Measurements from ENCODE around the gene DNAAF5. TPM values are rescaled to one million over a fixed set of nuclear protein-coding genes. Genes with fewer than 3 reads are reported as not detected.

The DNAAF5 gene
- total and polyA plus RNA-seq, 2 of the 13 experiments (the other 11 are each of a cell fraction or from before 2014, with no cell fraction given) = 11.9 to 21.5 TPM

- H3K9me3 ChIP-seq (ENCODE audit: low read length) = no peaks in the 10 kb centered on the region
- no peaks in the 10 kb centered on the region for H3K4me1 ChIP-seq (ENCODE audit: insufficient read depth, low read length)
- no peak overlapping the region for H3K4me2 ChIP-seq (ENCODE audit: low read depth, low read length)
- no peak for TF ChIP-seq MXD3 (CRISPR knock-in tag; IDR thresholded peaks at IDR 0.05)
- TF ChIP-seq ZFP82 (CRISPR knock-in tag; IDR thresholded peaks at IDR 0.05; ENCODE audit: borderline replicate concordance) = no peak
- TF ChIP-seq ZNF746 (CRISPR knock-in tag; IDR thresholded peaks at IDR 0.05) = no peak
- TF ChIP-seq GFI1 (CRISPR knock-in tag; IDR thresholded peaks at IDR 0.05; ENCODE audit: borderline replicate concordance) = no peak
- no peak for TF ChIP-seq ELF3 (CRISPR knock-in tag; IDR thresholded peaks at IDR 0.05)
- TF ChIP-seq ZFP37 (CRISPR knock-in tag; IDR thresholded peaks at IDR 0.05; ENCODE audit: borderline replicate concordance) = no peak
- TF ChIP-seq HNF4G (IDR thresholded peaks at IDR 0.05; ENCODE audit: borderline replicate concordance, low read depth, low read length) = no peak
- TF ChIP-seq HNF4G (CRISPR knock-in tag; IDR thresholded peaks at IDR 0.05; ENCODE audit: borderline replicate concordance, low read depth) = no peak
- no peak for TF ChIP-seq ZFP90 (CRISPR knock-in tag; IDR thresholded peaks at IDR 0.05; ENCODE audit: borderline replicate concordance)
- no peak for TF ChIP-seq FOXK2 (IDR thresholded peaks at IDR 0.05)
- TF ChIP-seq SOX13 (IDR thresholded peaks at IDR 0.05) = no peak
- TF ChIP-seq SOX13 (CRISPR knock-in tag; conservative IDR thresholded peaks at IDR 0.05 in 1 of 2, IDR thresholded peaks at IDR 0.05 in 1 of 2) = no peak
- no peak for TF ChIP-seq ZNF17 (CRISPR knock-in tag; IDR thresholded peaks at IDR 0.05)
- no peak for TF ChIP-seq HNRNPUL1 (IDR thresholded peaks at IDR 0.05; ENCODE audit: low read depth, low read length)
- TF ChIP-seq ZBTB21 (CRISPR knock-in tag; IDR thresholded peaks at IDR 0.05) = no peak
- TF ChIP-seq ZFP36L1 (CRISPR knock-in tag; IDR thresholded peaks at IDR 0.05) = no peak
- TF ChIP-seq ZNF276 (CRISPR knock-in tag; IDR thresholded peaks at IDR 0.05; ENCODE audit: low read depth) = no peak
- TF ChIP-seq KAT8 (CRISPR knock-in tag; IDR thresholded peaks at IDR 0.05) = no peak
- no peak for TF ChIP-seq WIZ (CRISPR knock-in tag; IDR thresholded peaks at IDR 0.05)
- no peak for TF ChIP-seq CCAR2 (optimal IDR thresholded peaks at IDR 0.05; ENCODE audit: low read depth, low read length)
- no peak for TF ChIP-seq KLF12 (CRISPR knock-in tag; IDR thresholded peaks at IDR 0.05; ENCODE audit: borderline replicate concordance)
- 98% methylated on average over 29 of the region's 45 CpGs for WGBS (ENCODE audit: low lambda C conversion rate)
- no peak for FAIRE-seq
- ATAC-seq = no peak
- ChIA-PET CTCF (ENCODE audit: low intra/inter-chr PET ratio, low total read pairs) (no interaction called here), POLR2A (interaction anchor here (0.7 kb wide), 1 partner anchor 21 kb away, joined by 3 read pairs; no protein-coding TSS in a partner anchor)
- H2AFZ ChIP-seq (ENCODE audit: low read length) = no peak overlapping the region
- H3K27me3 ChIP-seq (ENCODE audit: control insufficient read depth in 1 of 2, insufficient read depth in 2 of 2, low read length in 2 of 2) = no peaks in the 10 kb centered on the region
- BruUV-seq (replicated peaks) = no TSS peak
- peaks cover 2% of the 10 kb centered on the region for H3K79me2 ChIP-seq (ENCODE audit: insufficient read depth, low read length)
- no peak for DNase-seq (ENCODE audit: low spot score)
- no peak overlapping the region for H3K4me3 ChIP-seq (replicated peaks in 1 of 3; ENCODE audit: insufficient read depth in 1 of 3, low read depth in 2 of 3, low read length in 3 of 3)
- H4K20me1 ChIP-seq (ENCODE audit: insufficient read depth, low read length) = no peaks in the 10 kb centered on the region
- in situ Hi-C loops (cut with HindIII; ENCODE audit: extremely low pct_ligation_motif_present, low pct_unique_long_range_greater_than_20kb) = no loop called here
- no peak overlapping the region for H3K27ac ChIP-seq (ENCODE audit: extremely low read length, insufficient read depth, low read length)
- intact Hi-C loops (cut with micrococcal nuclease; ENCODE audit: unreplicated experiment) = no loop called here
- peaks cover 5 to 22% of the 10 kb centered on the region in 2 experiments; a peak in 4 of 5 replicates for H3K36me3 ChIP-seq (replicated peaks in 1 of 2; ENCODE audit: control insufficient read depth in 1 of 2, insufficient read depth in 2 of 2, low read length in 2 of 2)
- no peak overlapping the region for H3K9ac ChIP-seq (ENCODE audit: insufficient read depth, low read depth, low read length)
Measured at GRCh38 chr7:711093-711921, 15.2 kb upstream of the DNAAF5 start.

Measured in HepG2 (cell line).